SK-N-SH treated with all-trans-retinoic acid at 6 μM for 48 hours (cell line): ENCODE results near the gene MLST8.

Experiments
- ARNTL ChIP-seq: fragments of 450-650 bp; formaldehyde crosslinking; IDR thresholded peaks from 2 replicates; pipeline ENCODE4 v1.5.0; 2020; ENCODE audit warnings: low read depth, mild to moderate bottlenecking, moderate library complexity, borderline replicate concordance
- CSRNP3 ChIP-seq: fragments of 250-450 bp; sonication (Bioruptor Pico); IDR thresholded peaks from 2 replicates; pipeline ENCODE4 v1.5.1; 2021; ENCODE audit warnings: mild to moderate bottlenecking, moderate library complexity
- ESRRG ChIP-seq: fragments of 250-450 bp; sonication (Bioruptor Pico); IDR thresholded peaks from 2 replicates; pipeline ENCODE4 v1.6.1; 2021; ENCODE audit warnings: mild to moderate bottlenecking
- PATZ1 ChIP-seq: fragments of 250-450 bp; sonication (Bioruptor Pico); IDR thresholded peaks from 2 replicates; pipeline ENCODE4 v1.8.0; 2020; ENCODE audit warnings: mild to moderate bottlenecking, moderate library complexity, borderline replicate concordance
- PPARA ChIP-seq: fragments of 250-450 bp; sonication (Bioruptor Pico); IDR thresholded peaks from 2 replicates; pipeline ENCODE4 v1.5.0; 2020; ENCODE audit warnings: mild to moderate bottlenecking, borderline replicate concordance
- TCF4 ChIP-seq: fragments of 250-450 bp; sonication (Bioruptor Pico); IDR thresholded peaks from 2 replicates; pipeline ENCODE4 v1.8.0; 2021; ENCODE audit warnings: mild to moderate bottlenecking, moderate library complexity, borderline replicate concordance
- ZFP3 ChIP-seq: fragments of 250-450 bp; sonication (Bioruptor Pico); IDR thresholded peaks from 2 replicates; pipeline ENCODE4 v1.5.0; 2020; ENCODE audit warnings: mild to moderate bottlenecking, moderate library complexity
- ZFP30 ChIP-seq: fragments of 450-650 bp; formaldehyde crosslinking; IDR thresholded peaks from 2 replicates; pipeline ENCODE4 v1.5.0; 2022; ENCODE audit warnings: mild to moderate bottlenecking, moderate library complexity
- ZNF565 ChIP-seq: fragments of 450-650 bp; formaldehyde crosslinking; conservative IDR thresholded peaks from 2 replicates; pipeline ENCODE4 v1.5.0; 2020; ENCODE audit warnings: low read depth, mild to moderate bottlenecking, moderate library complexity
- TF ChIP-seq, protein P1 (sequence below): fragments of 250-450 bp; sonication (Bioruptor Pico); IDR thresholded peaks from 2 replicates; pipeline ENCODE4 v1.5.1; 2020; ENCODE audit warnings: low read depth, mild to moderate bottlenecking, moderate library complexity

GRCh38 chr16:2179107-2179501 is 26.1 kb upstream of the MLST8 start:
- no peak for TF ChIP-seq ESRRG (CRISPR knock-in tag)
- no peak for TF ChIP-seq CSRNP3
- TF ChIP-seq, protein P1, sequence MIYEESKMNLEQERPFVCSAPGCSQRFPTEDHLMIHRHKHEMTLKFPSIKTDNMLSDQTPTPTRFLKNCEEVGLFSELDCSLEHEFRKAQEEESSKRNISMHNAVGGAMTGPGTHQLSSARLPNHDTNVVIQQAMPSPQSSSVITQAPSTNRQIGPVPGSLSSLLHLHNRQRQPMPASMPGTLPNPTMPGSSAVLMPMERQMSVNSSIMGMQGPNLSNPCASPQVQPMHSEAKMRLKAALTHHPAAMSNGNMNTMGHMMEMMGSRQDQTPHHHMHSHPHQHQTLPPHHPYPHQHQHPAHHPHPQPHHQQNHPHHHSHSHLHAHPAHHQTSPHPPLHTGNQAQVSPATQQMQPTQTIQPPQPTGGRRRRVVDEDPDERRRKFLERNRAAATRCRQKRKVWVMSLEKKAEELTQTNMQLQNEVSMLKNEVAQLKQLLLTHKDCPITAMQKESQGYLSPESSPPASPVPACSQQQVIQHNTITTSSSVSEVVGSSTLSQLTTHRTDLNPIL = no peak
- no peak for TF ChIP-seq ZFP3 (CRISPR knock-in tag)
- no peak for TF ChIP-seq ZFP30 (CRISPR knock-in tag)
- no peak for TF ChIP-seq TCF4
- no peak for TF ChIP-seq ARNTL
- no peak for TF ChIP-seq PPARA (CRISPR knock-in tag)
- no peak for TF ChIP-seq ZNF565 (CRISPR knock-in tag)
- TF ChIP-seq PATZ1 (CRISPR knock-in tag) = no peak
